HepG2 (cell line): ENCODE data around the gene PRADC1. TPM values are rescaled to one million over a fixed set of nuclear protein-coding genes. Genes with fewer than 3 reads are reported as not detected.

Source experiments
- ATAC-seq: fragments of 200-7000 bp; cut with Tn5 transposase; 3 replicates; pipeline ENCODE4 v1.9.1; 2020; ENCODE audit warnings: mild to moderate bottlenecking, moderate library complexity
- BruUV-seq: library from RNA; stranded (reverse); fragments of 400-500 nt; replicated peaks from 2 replicates; lab custom pipeline; 2021; lab: Mats Ljungman, UMichigan
- CTCF ChIA-PET: fragments of 300-600 bp; formaldehyde crosslinking; extraction: SDS; loops from one replicate; lab custom pipeline; 2021; ENCODE audit warnings: low total read pairs, inconsistent platforms, low intra/inter-chr PET ratio; lab: Yijun Ruan, JAX
- POLR2A ChIA-PET: fragments of 350-600 bp; sonication (Branson Sonifier 250); formaldehyde crosslinking; loops from one replicate; lab custom pipeline; 2020; ENCODE audit warnings: antibody characterized with exemption, inconsistent platforms; lab: Yijun Ruan, JAX
- DNase-seq: peaks from one replicate; pipeline ENCODE4 v3.0.0-alpha.2; 2015; ENCODE audit warnings: low spot score
- FAIRE-seq: peaks from 3 replicates; lab custom pipeline; 2011; peaks lifted over from hg19 to GRCh38; lab: Jason Lieb, UNC
- H2AFZ ChIP-seq: one replicate; pipeline ENCODE4 v1.6.1; 2011; ENCODE audit warnings: low read length, inconsistent platforms
- H3K27ac ChIP-seq: fragments of 300-600 bp; 3 replicates; pipeline ENCODE4 v1.8.0; 2011; ENCODE audit warnings: mixed run types, mild to moderate bottlenecking, mixed read lengths, low read length, inconsistent platforms; ENCODE audit not compliant: insufficient read depth; ENCODE audit errors: extremely low read length
- H3K27me3 ChIP-seq, 2 experiments: fragments of 200-600 bp in 1 of 2; 2 replicates in 1 of 2; 3 replicates in 1 of 2; pipeline versions ENCODE4 v1.6.0 to v1.8.0; 2011; ENCODE audit warnings: low read length in 2 of 2, mild to moderate bottlenecking in 2 of 2, moderate library complexity in 2 of 2, inconsistent platforms in 1 of 2; ENCODE audit not compliant: insufficient read depth in 2 of 2, control insufficient read depth in 1 of 2
- H3K36me3 ChIP-seq, 2 experiments: fragments of 200-600 bp in 1 of 2; replicated peaks in 1 of 2; 2 replicates in 1 of 2; 3 replicates in 1 of 2; pipeline versions ENCODE4 v1.5.1 to v1.8.0; 2011; ENCODE audit warnings: low read length in 2 of 2, inconsistent platforms in 1 of 2; ENCODE audit not compliant: insufficient read depth in 2 of 2, control insufficient read depth in 1 of 2
- H3K4me1 ChIP-seq: 2 replicates; pipeline ENCODE4 v1.5.1; 2012; ENCODE audit warnings: low read length, inconsistent platforms; ENCODE audit not compliant: insufficient read depth
- H3K4me2 ChIP-seq: 2 replicates; pipeline ENCODE4 v1.6.0; 2011; ENCODE audit warnings: low read depth, low read length, inconsistent platforms
- H3K4me3 ChIP-seq, 3 experiments: fragments of 200-600 bp in 1 of 3; sonication (generic), shearing (Covaris generic) in 1 of 3; replicated peaks in 1 of 3; 2 replicates each; pipeline ENCODE4 v1.5.1; 2011 to 2016; ENCODE audit warnings: low read length in 3 of 3, inconsistent platforms in 2 of 3, low read depth in 2 of 3, mild to moderate bottlenecking in 2 of 3, control low read depth in 1 of 3, mixed read lengths in 1 of 3; ENCODE audit not compliant: insufficient read depth in 1 of 3
- H3K79me2 ChIP-seq: one replicate; pipeline ENCODE4 v1.6.1; 2011; ENCODE audit warnings: low read length, inconsistent platforms; ENCODE audit not compliant: insufficient read depth
- H3K9ac ChIP-seq: 2 replicates; pipeline ENCODE4 v1.6.0; 2011; ENCODE audit warnings: mild to moderate bottlenecking, low read depth, low read length, inconsistent platforms; ENCODE audit not compliant: insufficient read depth
- H3K9me3 ChIP-seq: 2 replicates; pipeline ENCODE4 v1.5.1; 2012; ENCODE audit warnings: mild to moderate bottlenecking, low read length
- H4K20me1 ChIP-seq: 2 replicates; pipeline ENCODE4 v1.6.0; 2011; ENCODE audit warnings: inconsistent platforms, mild to moderate bottlenecking, low read length, moderate library complexity; ENCODE audit not compliant: insufficient read depth
- AGO2 ChIP-seq: fragments of 200-400 bp; formaldehyde crosslinking; optimal IDR thresholded peaks from 2 replicates; pipeline ENCODE3; 2017; ENCODE audit warnings: mild to moderate bottlenecking, low read depth, low read length, moderate library complexity
- CHCHD3 ChIP-seq: sonication (generic); formaldehyde crosslinking; IDR thresholded peaks from 2 replicates; pipeline ENCODE4 v1.8.0; 2022; ENCODE audit warnings: mild to moderate bottlenecking, missing genetic modification reagents, moderate library complexity
- HNF1B ChIP-seq: sonication (generic); formaldehyde crosslinking; IDR thresholded peaks from 2 replicates; pipeline ENCODE4 v1.5.1; 2020; ENCODE audit warnings: mild to moderate bottlenecking, moderate library complexity, missing genetic modification reagents
- HOXA7 ChIP-seq: sonication (generic); formaldehyde crosslinking; IDR thresholded peaks from 2 replicates; pipeline ENCODE4 v1.8.1; 2022; ENCODE audit warnings: mild to moderate bottlenecking, missing genetic modification reagents, moderate library complexity
- LBX2 ChIP-seq: sonication (generic); formaldehyde crosslinking; IDR thresholded peaks from 2 replicates; pipeline ENCODE4 v1.5.0; 2020; ENCODE audit warnings: missing genetic modification reagents, mild to moderate bottlenecking, borderline replicate concordance
- MATR3 ChIP-seq: sonication (generic); formaldehyde crosslinking; IDR thresholded peaks from 2 replicates; pipeline ENCODE4 v1.4.0; 2020; ENCODE audit warnings: missing genetic modification reagents
- NR3C1 ChIP-seq: sonication (generic); formaldehyde crosslinking; IDR thresholded peaks from 2 replicates; pipeline ENCODE4 v1.4.0; 2020; ENCODE audit warnings: missing genetic modification reagents
- RARA ChIP-seq: IDR thresholded peaks from 2 replicates; pipeline ENCODE4 v1.6.1; 2016; ENCODE audit warnings: missing genetic modification reagents, missing compliant biosample characterization
- TBL1XR1 ChIP-seq: fragments of 150-350 bp; IDR thresholded peaks from 2 replicates; pipeline ENCODE4 v1.6.1; 2014; ENCODE audit warnings: borderline replicate concordance, low read length; ENCODE audit not compliant: partially characterized antibody
- ZC3H13 ChIP-seq: sonication (generic); formaldehyde crosslinking; IDR thresholded peaks from 2 replicates; pipeline ENCODE4 v1.8.1; 2023; ENCODE audit warnings: mild to moderate bottlenecking, missing genetic modification reagents, moderate library complexity
- ZMAT3 ChIP-seq: sonication (generic); formaldehyde crosslinking; conservative IDR thresholded peaks from 2 replicates; pipeline ENCODE4 v1.7.0; 2021; ENCODE audit warnings: missing genetic modification reagents
- ZNF768 ChIP-seq: sonication (generic); formaldehyde crosslinking; IDR thresholded peaks from 2 replicates; pipeline ENCODE4 v1.4.0; 2020; ENCODE audit warnings: missing genetic modification reagents
- WGBS: methylation state at CpG from one replicate; pipeline ENCODE4 v1.1.6; 2017; ENCODE audit warnings: low lambda C conversion rate; 5-methylcytosine and 5-hydroxymethylcytosine counted together
- in situ Hi-C: cut with HindIII; loops from 2 replicates; pipeline ENCODE4 v1.10.0; 2017; ENCODE audit warnings: low pct_unique_long_range_greater_than_20kb; ENCODE audit not compliant: extremely low pct_ligation_motif_present
- intact Hi-C: fragments of 100-400 bp; cut with micrococcal nuclease; formaldehyde crosslinking; loops from one replicate; pipeline ENCODE4 v1.10.0; 2022; ENCODE audit not compliant: unreplicated experiment
- polyA plus RNA-seq, 8 experiments: library from polyadenylated mRNA; depleted of rRNA in 3 of 8; stranded (reverse) in 7 of 8; unstranded in 1 of 8; fragments of >200 nt; fragmentation: Illumina TruSeq in 4 of 8; extraction: Trizol in 4 of 8; gene quantifications; 2 replicates each; pipeline versions ENCODE4 v1.2.1 to v1.2.3, GENCODE V29; 2011 to 2016; ENCODE audit warnings: low read depth in 4 of 8, missing spikeins in 1 of 8, mixed read lengths in 1 of 8; ENCODE audit not compliant: insufficient read depth in 1 of 8
- total RNA-seq, 5 experiments: library from RNA; depleted of rRNA; stranded (reverse); fragments of >200 nt; fragmentation: Illumina TruSeq; extraction: Trizol; gene quantifications; 2 replicates each; pipeline ENCODE4 v1.2.3, GENCODE V29; 2016; ENCODE audit warnings: low read depth in 1 of 5
- TF ChIP-seq, protein P1 (sequence below): sonication (generic); formaldehyde crosslinking; conservative IDR thresholded peaks from 2 replicates; pipeline ENCODE4 v1.4.0; 2020; ENCODE audit warnings: missing genetic modification reagents

The PRADC1 gene
- total and polyA plus RNA-seq, 2 of the 13 experiments (the other 11 are each of a cell fraction or from before 2014, with no cell fraction given): 12.1 to 37.2 TPM

- POLR2A ChIA-PET: interaction anchor here (0.7 to 2.5 kb wide), 4 partner anchors 10 to 16 kb away, joined by 3 to 10 read pairs (median 6); no protein-coding TSS in a partner anchor
- no peak for DNase-seq
- H3K4me1 ChIP-seq: peaks cover 7% of the 10 kb centered on the region
- no peak for FAIRE-seq
- peaks cover 3% of the 10 kb centered on the region for H3K79me2 ChIP-seq
- H4K20me1 ChIP-seq: no peaks in the 10 kb centered on the region
- no peak for ATAC-seq
- BruUV-seq: TSS peak; percentile 9
- intact Hi-C loops: no loop called here
- H2AFZ ChIP-seq: no peak overlapping the region
- H3K9ac ChIP-seq: no peak overlapping the region
- in situ Hi-C loops: no loop called here
- no peaks in the 10 kb centered on the region; a peak in 1 of 5 replicates for H3K27me3 ChIP-seq
- TF ChIP-seq NR3C1 (CRISPR knock-in tag) (no peak), ZNF768 (CRISPR knock-in tag) (0 out of 2 replicates have a peak, but pooled peaks have one; percentile 9), CHCHD3 (CRISPR knock-in tag) (no peak), HNF1B (CRISPR knock-in tag) (no peak), RARA (CRISPR knock-in tag) (no peak), MATR3 (no peak), ZMAT3 (CRISPR knock-in tag) (no peak), AGO2 (peak; percentile 76), HOXA7 (CRISPR knock-in tag) (no peak), LBX2 (CRISPR knock-in tag) (0 out of 2 replicates have a peak, but pooled peaks have one; percentile 35), TBL1XR1 (no peak), ZC3H13 (CRISPR knock-in tag) (0 out of 2 replicates have a peak, but pooled peaks have one; percentile 29)
- TF ChIP-seq, protein P1, sequence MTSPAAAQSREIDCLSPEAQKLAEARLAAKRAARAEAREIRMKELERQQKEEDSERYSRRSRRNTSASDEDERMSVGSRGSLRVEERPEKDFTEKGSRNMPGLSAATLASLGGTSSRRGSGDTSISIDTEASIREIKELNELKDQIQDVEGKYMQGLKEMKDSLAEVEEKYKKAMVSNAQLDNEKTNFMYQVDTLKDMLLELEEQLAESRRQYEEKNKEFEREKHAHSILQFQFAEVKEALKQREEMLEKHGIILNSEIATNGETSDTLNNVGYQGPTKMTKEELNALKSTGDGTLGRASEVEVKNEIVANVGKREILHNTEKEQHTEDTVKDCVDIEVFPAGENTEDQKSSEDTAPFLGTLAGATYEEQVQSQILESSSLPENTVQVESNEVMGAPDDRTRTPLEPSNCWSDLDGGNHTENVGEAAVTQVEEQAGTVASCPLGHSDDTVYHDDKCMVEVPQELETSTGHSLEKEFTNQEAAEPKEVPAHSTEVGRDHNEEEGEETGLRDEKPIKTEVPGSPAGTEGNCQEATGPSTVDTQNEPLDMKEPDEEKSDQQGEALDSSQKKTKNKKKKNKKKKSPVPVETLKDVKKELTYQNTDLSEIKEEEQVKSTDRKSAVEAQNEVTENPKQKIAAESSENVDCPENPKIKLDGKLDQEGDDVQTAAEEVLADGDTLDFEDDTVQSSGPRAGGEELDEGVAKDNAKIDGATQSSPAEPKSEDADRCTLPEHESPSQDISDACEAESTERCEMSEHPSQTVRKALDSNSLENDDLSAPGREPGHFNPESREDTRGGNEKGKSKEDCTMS: no peak
- CTCF ChIA-PET: no interaction called here
- peaks cover 22 to 51% of the 10 kb centered on the region in 2 experiments for H3K36me3 ChIP-seq
- WGBS: 98% methylated on average over 14 of the region's 14 CpGs
- H3K4me3 ChIP-seq: no peak overlapping the region
- no peak overlapping the region for H3K27ac ChIP-seq
- H3K4me2 ChIP-seq: no peak overlapping the region
- no peaks in the 10 kb centered on the region for H3K9me3 ChIP-seq
Observed at GRCh38 chr2:73228631-73229030, 4.4 kb downstream of the PRADC1 start.
